HepG2 (cell line): ENCODE results near the gene SSC5D. TPM values are rescaled to one million over a fixed set of nuclear protein-coding genes. Genes with fewer than 3 reads are reported as not detected.
A peak's percentile ranks its signal among the peaks of the same experiment; 100 is the strongest.

Source experiments
- ARNT ChIP-seq: fragments of 450-650 bp; IDR thresholded peaks from 2 replicates; pipeline ENCODE4 v1.6.1; 2017
- ATF3 ChIP-seq: sonication (generic); formaldehyde crosslinking; IDR thresholded peaks from 2 replicates; pipeline ENCODE4 v1.4.0; 2020; ENCODE audit warnings: missing genetic modification reagents
- CCAR2 ChIP-seq: fragments of 200-400 bp; formaldehyde crosslinking; optimal IDR thresholded peaks from 2 replicates; pipeline ENCODE3; 2018; ENCODE audit warnings: low read depth, mild to moderate bottlenecking, low read length, moderate library complexity
- DNMT1 ChIP-seq: sonication (generic); formaldehyde crosslinking; IDR thresholded peaks from 2 replicates; pipeline ENCODE4 v1.5.1; 2020; ENCODE audit warnings: mild to moderate bottlenecking, missing genetic modification reagents
- ELF4 ChIP-seq: sonication (generic); formaldehyde crosslinking; IDR thresholded peaks from 2 replicates; pipeline ENCODE4 v1.5.0; 2020; ENCODE audit warnings: missing genetic modification reagents, mild to moderate bottlenecking, moderate library complexity, borderline replicate concordance
- GATAD2A ChIP-seq: IDR thresholded peaks from 2 replicates; pipeline ENCODE4 v1.6.1; 2016
- KLF13 ChIP-seq: sonication (generic); formaldehyde crosslinking; IDR thresholded peaks from 2 replicates; pipeline ENCODE4 v1.4.0; 2020; ENCODE audit warnings: mild to moderate bottlenecking, missing genetic modification reagents
- MAFF ChIP-seq: IDR thresholded peaks from 2 replicates; pipeline ENCODE4 v1.6.1; 2011; ENCODE audit warnings: low read depth, low read length, improper control_type of control experiment
- PAX8 ChIP-seq: sonication (generic); formaldehyde crosslinking; IDR thresholded peaks from 2 replicates; pipeline ENCODE4 v1.8.0; 2022; ENCODE audit warnings: mild to moderate bottlenecking, missing genetic modification reagents, borderline replicate concordance
- POGK ChIP-seq: sonication (generic); formaldehyde crosslinking; conservative IDR thresholded peaks from 2 replicates; pipeline ENCODE4 v1.8.0; 2022; ENCODE audit warnings: mild to moderate bottlenecking, moderate library complexity, missing genetic modification reagents
- SRSF1 ChIP-seq: fragments of 200-400 bp; formaldehyde crosslinking; optimal IDR thresholded peaks from 2 replicates; pipeline ENCODE3; 2017; ENCODE audit warnings: mild to moderate bottlenecking, low read depth, low read length, moderate library complexity
- SYNCRIP ChIP-seq: fragments of 200-400 bp; formaldehyde crosslinking; IDR thresholded peaks from 2 replicates; pipeline ENCODE4 v1.6.1; 2018; ENCODE audit warnings: mild to moderate bottlenecking, low read depth, low read length; ENCODE audit not compliant: insufficient read depth
- TFDP2 ChIP-seq: sonication (generic); formaldehyde crosslinking; IDR thresholded peaks from 2 replicates; pipeline ENCODE4 v1.4.0; 2020; ENCODE audit warnings: missing genetic modification reagents
- ZNF12 ChIP-seq: sonication (generic); formaldehyde crosslinking; IDR thresholded peaks from 2 replicates; pipeline ENCODE4 v1.5.0; 2020; ENCODE audit warnings: missing genetic modification reagents
- ZNF282 ChIP-seq: fragments of 450-650 bp; IDR thresholded peaks from 2 replicates; pipeline ENCODE4 v1.6.1; 2018; ENCODE audit not compliant: partially characterized antibody
- ZNF784 ChIP-seq: sonication (generic); formaldehyde crosslinking; IDR thresholded peaks from 2 replicates; pipeline ENCODE4 v1.5.1; 2020; ENCODE audit warnings: missing genetic modification reagents, mild to moderate bottlenecking, borderline replicate concordance
- ZNF883 ChIP-seq: sonication (generic); formaldehyde crosslinking; IDR thresholded peaks from 2 replicates; pipeline ENCODE4 v1.5.1; 2020; ENCODE audit warnings: mild to moderate bottlenecking, missing genetic modification reagents; ENCODE audit errors: not compliant biosample characterization
- polyA plus RNA-seq, 8 experiments: library from polyadenylated mRNA; depleted of rRNA in 3 of 8; stranded (reverse) in 7 of 8; unstranded in 1 of 8; fragments of >200 nt; fragmentation: Illumina TruSeq in 4 of 8; extraction: Trizol in 4 of 8; gene quantifications; 2 replicates each; pipeline versions ENCODE4 v1.2.1 to v1.2.3, GENCODE V29; 2011 to 2016; ENCODE audit warnings: low read depth in 4 of 8, missing spikeins in 1 of 8, mixed read lengths in 1 of 8; ENCODE audit not compliant: insufficient read depth in 1 of 8
- total RNA-seq, 5 experiments: library from RNA; depleted of rRNA; stranded (reverse); fragments of >200 nt; fragmentation: Illumina TruSeq; extraction: Trizol; gene quantifications; 2 replicates each; pipeline ENCODE4 v1.2.3, GENCODE V29; 2016; ENCODE audit warnings: low read depth in 1 of 5
- TF ChIP-seq, protein P1 (sequence below): sonication (generic); formaldehyde crosslinking; IDR thresholded peaks from 2 replicates; pipeline ENCODE4 v1.8.1; 2023; ENCODE audit warnings: mild to moderate bottlenecking, missing genetic modification reagents
- TF ChIP-seq, protein P2 (sequence below): IDR thresholded peaks from 2 replicates; pipeline ENCODE4 v1.6.1; 2018; ENCODE audit warnings: missing genetic modification reagents

SSC5D gene
- total and polyA plus RNA-seq, 2 of the 13 experiments (the other 11 are each of a cell fraction or from before 2014, with no cell fraction given): not detected

- TF ChIP-seq ZNF784 (peak; percentile 92), CCAR2 (no peak), ELF4 (CRISPR knock-in tag) (peak; percentile 86; the same call in 1 of the 2 replicates), ZNF883 (CRISPR knock-in tag) (peak; percentile 84), MAFF (no peak), ZNF282 (no peak), ATF3 (CRISPR knock-in tag) (no peak; the same call in 1 of the 2 replicates), DNMT1 (CRISPR knock-in tag) (no peak), ARNT (no peak), PAX8 (CRISPR knock-in tag) (no peak), TFDP2 (peak; percentile 94), SRSF1 (peak; percentile 63), KLF13 (CRISPR knock-in tag) (peak; percentile 59; the same call in 1 of the 2 replicates), SYNCRIP (no peak), POGK (CRISPR knock-in tag) (peak; percentile 82), GATAD2A (peak; percentile 51; the same call in 1 of the 2 replicates), ZNF12 (peak; percentile 68; the same call in 1 of the 2 replicates)
- TF ChIP-seq, protein P1, sequence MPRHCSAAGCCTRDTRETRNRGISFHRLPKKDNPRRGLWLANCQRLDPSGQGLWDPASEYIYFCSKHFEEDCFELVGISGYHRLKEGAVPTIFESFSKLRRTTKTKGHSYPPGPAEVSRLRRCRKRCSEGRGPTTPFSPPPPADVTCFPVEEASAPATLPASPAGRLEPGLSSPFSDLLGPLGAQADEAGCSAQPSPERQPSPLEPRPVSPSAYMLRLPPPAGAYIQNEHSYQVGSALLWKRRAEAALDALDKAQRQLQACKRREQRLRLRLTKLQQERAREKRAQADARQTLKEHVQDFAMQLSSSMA: 0 out of 2 replicates have a peak, but pooled peaks have one; percentile 27
- TF ChIP-seq, protein P2, sequence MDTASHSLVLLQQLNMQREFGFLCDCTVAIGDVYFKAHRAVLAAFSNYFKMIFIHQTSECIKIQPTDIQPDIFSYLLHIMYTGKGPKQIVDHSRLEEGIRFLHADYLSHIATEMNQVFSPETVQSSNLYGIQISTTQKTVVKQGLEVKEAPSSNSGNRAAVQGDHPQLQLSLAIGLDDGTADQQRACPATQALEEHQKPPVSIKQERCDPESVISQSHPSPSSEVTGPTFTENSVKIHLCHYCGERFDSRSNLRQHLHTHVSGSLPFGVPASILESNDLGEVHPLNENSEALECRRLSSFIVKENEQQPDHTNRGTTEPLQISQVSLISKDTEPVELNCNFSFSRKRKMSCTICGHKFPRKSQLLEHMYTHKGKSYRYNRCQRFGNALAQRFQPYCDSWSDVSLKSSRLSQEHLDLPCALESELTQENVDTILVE (CRISPR knock-in tag): peak; percentile 98
Observed at GRCh38 chr19:55476100-55476775, 12.0 kb upstream of the SSC5D start, which contains the start of gene ZNF628 (continued).
